Left lung (tissue), 10 donors: ENCODE data around the gene TSHZ2. TPM values are rescaled to one million over a fixed set of nuclear protein-coding genes. Genes with fewer than 3 reads are reported as not detected.

Experiments
- ATAC-seq: fragments of 200-7000 bp; cut with Tn5 transposase; one replicate; pipeline ENCODE4 v1.9.1; 2020; ENCODE audit warnings: moderate library complexity
- DNase-seq, 4 donors: peaks; one replicate each; pipeline ENCODE4 v3.0.0-alpha.2; 2013 to 2020
- H3K27ac ChIP-seq, 2 donors: fragments of 200-600 bp; sonication (generic) in 1 of 2; one replicate each; pipeline versions ENCODE4 v1.5.0 to v1.8.0; 2020 to 2021
- H3K27me3 ChIP-seq, 2 donors: fragments of 200-600 bp; sonication (generic) in 1 of 2; one replicate each; pipeline versions ENCODE4 v1.5.0 to v1.8.0; 2020 to 2021
- H3K36me3 ChIP-seq, 2 donors: fragments of 200-600 bp; sonication (generic) in 1 of 2; one replicate each; pipeline versions ENCODE4 v1.5.0 to v1.8.0; 2020 to 2021
- H3K4me1 ChIP-seq, 2 donors: fragments of 200-600 bp; one replicate each; pipeline ENCODE4 v1.8.0; 2021
- H3K4me3 ChIP-seq, 2 donors: fragments of 200-600 bp; sonication (generic) in 1 of 2; one replicate each; pipeline versions ENCODE4 v1.5.0 to v1.8.0; 2020 to 2021; ENCODE audit warnings: mild to moderate bottlenecking in 1 of 2
- H3K9me3 ChIP-seq, 2 donors: fragments of 200-600 bp; sonication (generic) in 1 of 2; one replicate each; pipeline versions ENCODE4 v1.5.0 to v1.8.0; 2020 to 2021
- CTCF ChIP-seq, 2 donors: fragments of 200-600 bp; sonication (generic) in 1 of 2; IDR thresholded peaks; one replicate each; pipeline versions ENCODE4 v1.5.0 to v1.8.0; 2021; ENCODE audit warnings: antibody characterized with exemption in 2 of 2
- intact Hi-C, 2 donors: fragments of 100-400 bp; cut with DNase I; formaldehyde crosslinking; loops; one replicate each; pipeline versions ENCODE4 v1.11.2 to v1.14.2; 2022
- polyA plus RNA-seq, 6 donors: library from polyadenylated mRNA; unstranded; fragments of 120-200 nt; gene quantifications; one replicate each; pipeline ENCODE4 v1.2.1, GENCODE V29; 2013; ENCODE audit not compliant: insufficient read length in 6 of 6
- total RNA-seq, 2 donors: library from RNA; stranded (reverse); fragmentation: NEBNext Ultra II Directional; extraction: Animal tissue kit (Norgen Biotek cat#: 25700); gene quantifications; one replicate each; pipeline ENCODE4 v1.2.1, GENCODE V29; 2021
- donor health status: DM: no; HTN: yes; CAD: no.
- donor health status: DM: no; HTN: no; CAD: no.

TSHZ2 gene
- total and polyA plus RNA-seq, 8 donors = 7.6 to 20.7 (median 13.9) TPM

- intact Hi-C loops = no loop called here
- DNase-seq = no peak
- Histone ChIP-seq H3K4me1 (peaks cover 0 to 3% of the 10 kb centered on the region in 2 donors), H3K27me3 (no peaks in the 10 kb centered on the region), H3K27ac (no peak overlapping the region), H3K9me3 (no peaks in the 10 kb centered on the region), H3K36me3 (no peaks in the 10 kb centered on the region), H3K4me3 (no peak overlapping the region)
- ATAC-seq = no peak
- no peak for TF ChIP-seq CTCF (IDR thresholded peaks at IDR 0.05)
Observed at GRCh38 chr20:52924411-52925271, 47.5 kb upstream of the TSHZ2 start.

GRCh38 chr20:52926505-52926904, 45.7 kb upstream of the TSHZ2 start:
- no peak for ATAC-seq
- Histone ChIP-seq H3K27ac (no peak overlapping the region), H3K36me3 (no peaks in the 10 kb centered on the region), H3K9me3 (no peaks in the 10 kb centered on the region), H3K4me3 (no peak overlapping the region), H3K4me1 (peaks cover 0 to 3% of the 10 kb centered on the region in 2 donors), H3K27me3 (no peaks in the 10 kb centered on the region)
- no peak for DNase-seq
- intact Hi-C loops = no loop called here
- TF ChIP-seq CTCF (IDR thresholded peaks at IDR 0.05) = no peak

- H3K27me3 ChIP-seq = no peaks in the 10 kb centered on the region
- no peak overlapping the region for H3K27ac ChIP-seq
- intact Hi-C loops = no loop called here
- no peak for TF ChIP-seq CTCF (IDR thresholded peaks at IDR 0.05)
- H3K36me3 ChIP-seq = no peaks in the 10 kb centered on the region
- ATAC-seq = no peak
- no peak overlapping the region for H3K4me3 ChIP-seq
- H3K9me3 ChIP-seq = no peaks in the 10 kb centered on the region
- no peak for DNase-seq
- H3K4me1 ChIP-seq = no peaks in the 10 kb centered on the region
Observed at GRCh38 chr20:52933867-52934266, 38.3 kb upstream of the TSHZ2 start.

- Histone ChIP-seq H3K9me3 (no peaks in the 10 kb centered on the region), H3K4me1 (no peaks in the 10 kb centered on the region), H3K27ac (no peak overlapping the region), H3K4me3 (no peak overlapping the region), H3K27me3 (no peaks in the 10 kb centered on the region), H3K36me3 (no peaks in the 10 kb centered on the region)
- ATAC-seq (no peak), DNase-seq (no peak)
- TF ChIP-seq CTCF (IDR thresholded peaks at IDR 0.05) = no peak
- intact Hi-C loops = no loop called here
Observed at GRCh38 chr20:52936351-52937340, 35.5 kb upstream of the TSHZ2 start.
